IPS DF 4.7 (cell line): ENCODE results near the gene ANO2.
"Not testable (repeated sequence)": the region's sequence is repeated elsewhere in the genome, so short reads cannot be mapped to it uniquely, and the experiment has no call there.

Experiments
- DNase-seq: peaks from one replicate; pipeline ENCODE4 v3.0.0-alpha.2; 2013; ENCODE audit warnings: low spot score; ENCODE audit errors: extremely low read depth

Gene ANO2

GRCh38 chr12:5889381-5890047 is 55.5 kb downstream of the ANO2 start:
- no peak for DNase-seq

- DNase-seq, result no peak
Measured at GRCh38 chr12:5888816-5889315, 56.2 kb downstream of the ANO2 start.

GRCh38 chr12:5887819-5888218 is 57.2 kb downstream of the ANO2 start:
- DNase-seq, result not testable (repeated sequence)

GRCh38 chr12:5884866-5885265 is 60.2 kb downstream of the ANO2 start:
- no peak for DNase-seq

- DNase-seq, result no peak
Measured at GRCh38 chr12:5884285-5884684, 60.8 kb downstream of the ANO2 start.

- no peak for DNase-seq
Measured at GRCh38 chr12:5882511-5883190, 62.4 kb downstream of the ANO2 start.

GRCh38 chr12:5881666-5882065 is 63.4 kb downstream of the ANO2 start:
- DNase-seq, result no peak

- no peak for DNase-seq
Measured at GRCh38 chr12:5881101-5881606, 63.9 kb downstream of the ANO2 start.

GRCh38 chr12:5875851-5876250 is 69.2 kb downstream of the ANO2 start:
- DNase-seq, result no peak

- no peak for DNase-seq
Measured at GRCh38 chr12:5874514-5874913, 70.5 kb downstream of the ANO2 start.

GRCh38 chr12:5873281-5873919 is 71.7 kb downstream of the ANO2 start:
- DNase-seq, result no peak

- DNase-seq, result no peak
Measured at GRCh38 chr12:5872745-5873144, 72.3 kb downstream of the ANO2 start.

GRCh38 chr12:5871741-5872140 is 73.3 kb downstream of the ANO2 start:
- DNase-seq, result no peak

GRCh38 chr12:5870183-5870582 is 74.9 kb downstream of the ANO2 start:
- DNase-seq, result no peak

GRCh38 chr12:5868625-5869295 is 76.3 kb downstream of the ANO2 start:
- no peak for DNase-seq

- DNase-seq, result no peak
Measured at GRCh38 chr12:5865397-5865796, 79.7 kb downstream of the ANO2 start.

GRCh38 chr12:5864972-5865371 is 80.1 kb downstream of the ANO2 start:
- DNase-seq, result no peak

- DNase-seq, result no peak
Measured at GRCh38 chr12:5864301-5864700, 80.8 kb downstream of the ANO2 start.

GRCh38 chr12:5861416-5861815 is 83.6 kb downstream of the ANO2 start:
- DNase-seq, result no peak

- DNase-seq, result no peak
Measured at GRCh38 chr12:5856692-5857091, 88.4 kb downstream of the ANO2 start.

GRCh38 chr12:5846950-5847349 is 98.1 kb downstream of the ANO2 start:
- DNase-seq, result no peak

- DNase-seq, result no peak
Measured at GRCh38 chr12:5840944-5841343, 104.1 kb downstream of the ANO2 start.
